GM12878 (cell line): ENCODE results near the gene OR6N1. TPM values are rescaled to one million over a fixed set of nuclear protein-coding genes. Genes with fewer than 3 reads are reported as not detected.

Experiments
- ATAC-seq: fragments of 200-7000 bp; cut with Tn5 transposase; 3 replicates; pipeline ENCODE4 v1.9.1; 2020; ENCODE audit warnings: mild to moderate bottlenecking, moderate library complexity
- BruUV-seq: library from RNA; stranded (reverse); fragments of 400-500 nt; replicated peaks from 2 replicates; lab custom pipeline; 2021; lab: Mats Ljungman, UMichigan
- CTCF ChIA-PET: fragments of 300-600 bp; sonication (Branson Sonifier 250); formaldehyde crosslinking; extraction: SDS; loops from one replicate; lab custom pipeline; 2021; ENCODE audit warnings: inconsistent platforms; lab: Yijun Ruan, JAX
- POLR2A ChIA-PET: fragments of 350-600 bp; formaldehyde crosslinking; extraction: SDS; loops from one replicate; lab custom pipeline; 2021; ENCODE audit warnings: inconsistent platforms; lab: Charles Lee
- RAD21 ChIA-PET: fragments of 300-600 bp; sonication (Branson Sonifier 250); formaldehyde crosslinking; loops from one replicate; lab custom pipeline; 2023; ENCODE audit warnings: antibody characterized with exemption; ENCODE audit not compliant: unreplicated experiment; lab: Charles Lee
- SMC1A ChIA-PET: fragments of 300-600 bp; sonication (Branson Sonifier 250); formaldehyde crosslinking; loops from one replicate; lab custom pipeline; 2023; ENCODE audit not compliant: unreplicated experiment, uncharacterized antibody; lab: Charles Lee
- DNase-seq: peaks from one replicate; pipeline ENCODE4 v3.0.0-alpha.2; 2011; ENCODE audit warnings: low read depth, low spot score
- FAIRE-seq: peaks from 3 replicates; lab custom pipeline; 2011; peaks lifted over from hg19 to GRCh38; lab: Jason Lieb, UNC
- H2AFZ ChIP-seq: 2 replicates; pipeline ENCODE4 v1.6.0; 2011; ENCODE audit warnings: low read depth, low read length, control low read depth; ENCODE audit not compliant: control insufficient read depth
- H3K27ac ChIP-seq: 2 replicates; pipeline ENCODE4 v1.5.1; 2011; ENCODE audit warnings: control low read depth; ENCODE audit not compliant: control insufficient read depth, insufficient read depth
- H3K27me3 ChIP-seq, 2 experiments: replicated peaks in 1 of 2; 2 replicates each; pipeline versions ENCODE4 v1.6.0 to v1.6.1; 2011; ENCODE audit warnings: low read length in 1 of 2; ENCODE audit not compliant: control insufficient read depth in 2 of 2, insufficient read depth in 2 of 2
- H3K36me3 ChIP-seq, 2 experiments: 2 replicates each; pipeline ENCODE4 v1.5.1; 2011; ENCODE audit warnings: low read length in 1 of 2; ENCODE audit not compliant: control insufficient read depth in 2 of 2, insufficient read depth in 2 of 2
- H3K4me1 ChIP-seq: 2 replicates; pipeline ENCODE4 v1.6.1; 2011; ENCODE audit warnings: mild to moderate bottlenecking, low read length, moderate library complexity, mixed read lengths; ENCODE audit not compliant: control insufficient read depth, insufficient read depth
- H3K4me2 ChIP-seq: 2 replicates; pipeline ENCODE4 v1.6.0; 2011; ENCODE audit warnings: control low read depth; ENCODE audit not compliant: control insufficient read depth, insufficient read depth
- H3K4me3 ChIP-seq: fragments of 200-600 bp; sonication (generic); 2 replicates; pipeline ENCODE4 v1.5.1; 2016
- H3K79me2 ChIP-seq: 2 replicates; pipeline ENCODE4 v1.6.0; 2011; ENCODE audit warnings: low read length; ENCODE audit not compliant: control insufficient read depth, insufficient read depth
- H3K9ac ChIP-seq: 2 replicates; pipeline ENCODE4 v1.8.0; 2011; ENCODE audit warnings: low read length, control low read depth, mixed read lengths; ENCODE audit not compliant: control insufficient read depth, insufficient read depth
- H3K9me3 ChIP-seq: replicated peaks from 3 replicates; pipeline ENCODE4 v1.5.1; 2011; ENCODE audit warnings: mild to moderate bottlenecking, low read length; ENCODE audit not compliant: control insufficient read depth, insufficient read depth
- H4K20me1 ChIP-seq: 2 replicates; pipeline ENCODE4 v1.6.0; 2011; ENCODE audit not compliant: control insufficient read depth, insufficient read depth
- ASH2L ChIP-seq: fragments of 300-600, 200-600 bp; sonication (generic); IDR thresholded peaks from 2 replicates; pipeline ENCODE4 v1.6.1; 2017; ENCODE audit warnings: low read depth, mild to moderate bottlenecking, borderline replicate concordance
- CBX5 ChIP-seq: sonication (generic); IDR thresholded peaks from 2 replicates; pipeline ENCODE4 v1.6.1; 2016; ENCODE audit warnings: low read depth, moderate library complexity, mild to moderate bottlenecking, inconsistent platforms
- CHD2 ChIP-seq: IDR thresholded peaks from 2 replicates; pipeline ENCODE4 v1.6.1; 2011; ENCODE audit warnings: low read depth, low read length, improper control_type of control experiment, borderline replicate concordance
- CHD4 ChIP-seq: fragments of 200-600 bp; sonication (generic); IDR thresholded peaks from 2 replicates; pipeline ENCODE4 v1.6.1; 2016; ENCODE audit warnings: mild to moderate bottlenecking
- EGR1 ChIP-seq, 2 experiments: IDR thresholded peaks; 1 replicate in 1 of 2; 2 replicates in 1 of 2; pipeline ENCODE4 v1.6.1; 2011 to 2012; ENCODE audit warnings: low read depth in 2 of 2, low read length in 2 of 2, borderline replicate concordance in 1 of 2, mild to moderate bottlenecking in 1 of 2, moderate library complexity in 1 of 2
- EP300 ChIP-seq, 2 experiments: fragments of 150-350 bp in 1 of 2; IDR thresholded peaks; 2 replicates each; pipeline ENCODE4 v1.6.1; 2011 to 2012; ENCODE audit warnings: low read depth in 2 of 2, low read length in 2 of 2, borderline replicate concordance in 1 of 2, improper control_type of control experiment in 1 of 2, inconsistent platforms in 1 of 2; ENCODE audit not compliant: control insufficient read depth in 1 of 2
- GABPA ChIP-seq: IDR thresholded peaks from 2 replicates; pipeline ENCODE4 v1.6.1; 2014; ENCODE audit warnings: antibody characterized with exemption, low read depth, mild to moderate bottlenecking, inconsistent platforms
- KDM1A ChIP-seq: fragments of 200-600 bp; sonication (generic); IDR thresholded peaks from 2 replicates; pipeline ENCODE4 v1.6.1; 2016; ENCODE audit warnings: borderline replicate concordance
- NFYB ChIP-seq: IDR thresholded peaks from 2 replicates; pipeline ENCODE4 v1.6.1; 2011; ENCODE audit warnings: low read depth, mild to moderate bottlenecking, low read length, improper control_type of control experiment, moderate library complexity; ENCODE audit not compliant: insufficient read depth
- RAD21 ChIP-seq: IDR thresholded peaks from 2 replicates; pipeline ENCODE4 v1.6.1; 2011; ENCODE audit warnings: mild to moderate bottlenecking, low read depth, low read length, moderate library complexity; ENCODE audit not compliant: insufficient read depth
- SREBF2 ChIP-seq: IDR thresholded peaks from 2 replicates; pipeline ENCODE4 v1.6.1; 2012; ENCODE audit warnings: mild to moderate bottlenecking, low read length
- STAT1 ChIP-seq: fragments of 450-650 bp; conservative IDR thresholded peaks from 2 replicates; pipeline ENCODE4 v1.6.1; 2014; ENCODE audit warnings: antibody characterized with exemption, mild to moderate bottlenecking
- ZBED1 ChIP-seq: IDR thresholded peaks from 2 replicates; pipeline ENCODE4 v1.6.1; 2016; ENCODE audit warnings: borderline replicate concordance
- ZNF622 ChIP-seq: fragments of 450-650 bp; IDR thresholded peaks from 2 replicates; pipeline ENCODE4 v1.6.1; 2017; ENCODE audit warnings: mild to moderate bottlenecking, inconsistent platforms
- ZSCAN29 ChIP-seq: fragments of 450-650 bp; IDR thresholded peaks from 2 replicates; pipeline ENCODE4 v1.6.1; 2017; ENCODE audit warnings: mild to moderate bottlenecking, moderate library complexity
- WGBS: methylation state at CpG from one replicate; pipeline ENCODE4 v1.1.6; 2016; ENCODE audit warnings: low lambda C conversion rate; ENCODE audit not compliant: insufficient replicate concordance, insufficient coverage; ENCODE audit errors: missing lambda C conversion rate; 5-methylcytosine and 5-hydroxymethylcytosine counted together
- in situ Hi-C: fragments of 300-500 bp; cut with MboI; formaldehyde crosslinking; loops from 9 replicates; pipeline ENCODE4 v1.14.3; 2018; ENCODE audit warnings: mixed read lengths
- intact Hi-C: fragments of 100-400 bp; cut with micrococcal nuclease; formaldehyde crosslinking; loops from one replicate; pipeline ENCODE4 v1.14.2; 2022; ENCODE audit not compliant: unreplicated experiment
- polyA plus RNA-seq, 11 experiments: library from polyadenylated mRNA; depleted of rRNA in 4 of 11; unstranded in 6 of 11; stranded (reverse) in 5 of 11; fragments of >200 nt; fragmentation: Nextera tagmentation in 4 of 11; fragmentation: Illumina TruSeq in 1 of 11; extraction: Ambion mirVana in 4 of 11; extraction: Trizol in 1 of 11; gene quantifications; 1 replicate in 1 of 11; 2 replicates in 10 of 11; pipeline versions ENCODE4 v1.2.1 to v1.2.3, GENCODE V29; 2011 to 2016; ENCODE audit warnings: inconsistent platforms in 2 of 11, missing spikeins in 2 of 11, low read depth in 1 of 11
- total RNA-seq, 4 experiments: library from RNA; depleted of rRNA in 3 of 4; stranded (reverse); fragments of >200 nt in 3 of 4; fragmentation: Illumina TruSeq in 1 of 4; extraction: Trizol in 1 of 4; gene quantifications; 2 replicates each; pipeline versions ENCODE4 v1.2.1 to v1.2.3, GENCODE V29; 2013 to 2021
- TF ChIP-seq, protein P1 (sequence below): IDR thresholded peaks from 2 replicates; pipeline ENCODE4 v1.6.1; 2012; ENCODE audit warnings: low read depth, low read length, improper control_type of control experiment
- TF ChIP-seq, protein P2 (sequence below): fragments of 450-650 bp; IDR thresholded peaks from 2 replicates; pipeline ENCODE4 v1.6.1; 2017; ENCODE audit warnings: antibody characterized with exemption, mild to moderate bottlenecking, moderate library complexity

OR6N1 gene
- total and polyA plus RNA-seq, 10 of the 15 experiments (the other 5 are each of a cell fraction or from before 2014, with no cell fraction given), result not detected

DNA sequence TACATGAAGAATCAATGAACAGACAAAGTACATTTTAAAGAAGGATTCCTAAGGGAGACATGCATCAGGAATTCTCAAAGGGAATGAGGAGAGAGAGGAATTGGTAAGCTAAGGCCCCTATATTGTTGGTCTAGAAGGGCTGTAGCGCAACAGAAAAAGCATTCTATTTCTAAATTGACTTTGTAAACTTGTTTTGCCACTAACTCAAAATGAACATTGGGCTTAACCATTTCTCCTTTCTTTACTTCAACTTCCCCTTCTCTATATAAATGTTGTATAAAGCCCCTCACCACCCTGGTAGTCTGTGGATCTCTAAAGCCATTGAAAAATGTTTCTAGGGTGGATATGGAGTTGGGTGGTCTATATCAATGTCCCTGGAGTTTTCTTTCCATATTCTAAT lies 29.4 kb upstream of the OR6N1 start (continued):
- TF ChIP-seq STAT1, result no peak
- no peak for TF ChIP-seq ZSCAN29

DNA sequence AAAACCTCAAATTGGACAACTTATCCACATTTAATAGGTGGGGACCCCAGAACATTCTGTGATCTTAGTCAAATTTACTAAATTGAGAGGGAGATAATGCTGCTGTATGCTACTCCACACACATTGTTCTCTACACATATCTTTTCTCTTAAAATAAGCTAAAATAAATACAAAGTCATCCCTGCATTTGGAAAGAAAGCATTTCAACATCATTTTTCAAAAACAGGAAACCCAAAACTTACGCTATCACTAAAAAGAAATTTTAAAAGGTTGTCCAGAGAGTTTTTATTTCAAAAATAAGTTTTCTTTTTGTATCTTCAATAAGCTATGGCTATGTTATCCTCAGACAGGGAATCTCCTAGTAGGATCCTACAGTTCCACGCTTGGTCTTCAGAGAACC lies 28.5 kb upstream of the OR6N1 start:
- no peaks in the 10 kb centered on the region for H3K4me1 ChIP-seq
- no peaks in the 10 kb centered on the region for H3K36me3 ChIP-seq

More for the DNA sequence above, 28.5 kb upstream of the OR6N1 start:
- ChIA-PET CTCF (interaction anchor here (0.7 kb wide), 1 partner anchor 199 kb away, joined by 3 read pairs; no protein-coding TSS in a partner anchor), POLR2A (no interaction called here), SMC1A (interaction anchor here (1.8 kb wide), 1 partner anchor 198 kb away, joined by 4 read pairs; no protein-coding TSS in a partner anchor), RAD21 (interaction anchor here (0.7 to 1.1 kb wide), 2 partner anchors 197 to 270 kb away, joined by 3 read pairs; no protein-coding TSS in a partner anchor)
- no peak for FAIRE-seq
- Histone ChIP-seq H3K27me3 (no peaks in the 10 kb centered on the region; a peak in 1 of 4 replicates), H3K79me2 (no peaks in the 10 kb centered on the region), H4K20me1 (no peaks in the 10 kb centered on the region), H3K27ac (no peak overlapping the region), H3K4me3 (no peak overlapping the region), H3K4me2 (no peak overlapping the region), H3K9me3 (no peaks in the 10 kb centered on the region), H3K9ac (no peak overlapping the region), H2AFZ (no peak overlapping the region)
- in situ Hi-C loops, result no loop called here
- BruUV-seq, result no TSS peak
- no peak for DNase-seq
- intact Hi-C loops, result loop anchor here (10.0 kb wide), 1 partner anchor 174 kb away; no protein-coding TSS in a partner anchor
- ATAC-seq, result no peak
- TF ChIP-seq CHD4 (no peak), RAD21 (no peak), ZNF622 (no peak), EGR1 (IDR thresholded peaks at IDR 0.05; ENCODE audit: borderline replicate concordance in 1 of 2, low read depth in 2 of 2, low read length in 2 of 2) (no peak), NFYB (no peak), ASH2L (no peak), KDM1A (no peak), CBX5 (no peak), ZBED1 (no peak), GABPA (no peak), CHD2 (no peak), EP300 (IDR thresholded peaks at IDR 0.05; ENCODE audit: borderline replicate concordance in 1 of 2, control insufficient read depth in 1 of 2, low read depth in 2 of 2, low read length in 2 of 2) (no peak), SREBF2 (no peak)
- TF ChIP-seq, protein P1, sequence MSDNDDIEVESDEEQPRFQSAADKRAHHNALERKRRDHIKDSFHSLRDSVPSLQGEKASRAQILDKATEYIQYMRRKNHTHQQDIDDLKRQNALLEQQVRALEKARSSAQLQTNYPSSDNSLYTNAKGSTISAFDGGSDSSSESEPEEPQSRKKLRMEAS, result no peak
- TF ChIP-seq, protein P2, sequence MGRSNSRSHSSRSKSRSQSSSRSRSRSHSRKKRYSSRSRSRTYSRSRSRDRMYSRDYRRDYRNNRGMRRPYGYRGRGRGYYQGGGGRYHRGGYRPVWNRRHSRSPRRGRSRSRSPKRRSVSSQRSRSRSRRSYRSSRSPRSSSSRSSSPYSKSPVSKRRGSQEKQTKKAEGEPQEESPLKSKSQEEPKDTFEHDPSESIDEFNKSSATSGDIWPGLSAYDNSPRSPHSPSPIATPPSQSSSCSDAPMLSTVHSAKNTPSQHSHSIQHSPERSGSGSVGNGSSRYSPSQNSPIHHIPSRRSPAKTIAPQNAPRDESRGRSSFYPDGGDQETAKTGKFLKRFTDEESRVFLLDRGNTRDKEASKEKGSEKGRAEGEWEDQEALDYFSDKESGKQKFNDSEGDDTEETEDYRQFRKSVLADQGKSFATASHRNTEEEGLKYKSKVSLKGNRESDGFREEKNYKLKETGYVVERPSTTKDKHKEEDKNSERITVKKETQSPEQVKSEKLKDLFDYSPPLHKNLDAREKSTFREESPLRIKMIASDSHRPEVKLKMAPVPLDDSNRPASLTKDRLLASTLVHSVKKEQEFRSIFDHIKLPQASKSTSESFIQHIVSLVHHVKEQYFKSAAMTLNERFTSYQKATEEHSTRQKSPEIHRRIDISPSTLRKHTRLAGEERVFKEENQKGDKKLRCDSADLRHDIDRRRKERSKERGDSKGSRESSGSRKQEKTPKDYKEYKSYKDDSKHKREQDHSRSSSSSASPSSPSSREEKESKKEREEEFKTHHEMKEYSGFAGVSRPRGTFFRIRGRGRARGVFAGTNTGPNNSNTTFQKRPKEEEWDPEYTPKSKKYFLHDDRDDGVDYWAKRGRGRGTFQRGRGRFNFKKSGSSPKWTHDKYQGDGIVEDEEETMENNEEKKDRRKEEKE, result no peak
- WGBS, result 51% methylated on average over 2 of the region's 2 CpGs
